CD1c-positive myeloid dendritic cell (primary cell): ENCODE measurements around the gene LIME1.

Experiments
- DNase-seq: peaks from one replicate; pipeline ENCODE4 v3.0.0-alpha.2; 2016; ENCODE audit errors: extremely low spot score

LIME1 gene

GRCh38 chr20:63749597-63750508 is 13.4 kb downstream of the LIME1 start:
- no peak for DNase-seq

GRCh38 chr20:63750807-63751470 is 14.5 kb downstream of the LIME1 start:
- DNase-seq, result peak; percentile 39

- DNase-seq, result no peak
Measured at GRCh38 chr20:63751471-63752271, 15.2 kb downstream of the LIME1 start.

GRCh38 chr20:63752411-63753101 is 16.1 kb downstream of the LIME1 start:
- DNase-seq, result no peak

- DNase-seq, result no peak
Measured at GRCh38 chr20:63753381-63753780, 16.9 kb downstream of the LIME1 start.

GRCh38 chr20:63754008-63754407 is 17.5 kb downstream of the LIME1 start:
- DNase-seq, result no peak

GRCh38 chr20:63755933-63756647 is 19.6 kb downstream of the LIME1 start:
- DNase-seq, result no peak

- no peak for DNase-seq
Measured at GRCh38 chr20:63756648-63756991, 20.2 kb downstream of the LIME1 start.

- DNase-seq, result no peak
Measured at GRCh38 chr20:63758152-63758551, 21.7 kb downstream of the LIME1 start.

- no peak for DNase-seq
Measured at GRCh38 chr20:63759377-63759901, 23.0 kb downstream of the LIME1 start.

- DNase-seq, result no peak
Measured at GRCh38 chr20:63765082-63765873, 28.8 kb downstream of the LIME1 start.

GRCh38 chr20:63765902-63766301 is 29.4 kb downstream of the LIME1 start:
- no peak for DNase-seq

GRCh38 chr20:63766695-63767426 is 30.4 kb downstream of the LIME1 start:
- DNase-seq, result no peak

- DNase-seq, result no peak
Measured at GRCh38 chr20:63767456-63767855, 31.0 kb downstream of the LIME1 start.

GRCh38 chr20:63767886-63768285 is 31.4 kb downstream of the LIME1 start:
- DNase-seq, result no peak

GRCh38 chr20:63768591-63769515 is 32.4 kb downstream of the LIME1 start:
- no peak for DNase-seq

GRCh38 chr20:63769891-63770474 is 33.5 kb downstream of the LIME1 start:
- DNase-seq, result no peak
